HEK293 (cell line): ENCODE data around the gene RPL19.

Experiments
- CTCF ChIA-PET: fragments of 350-600 bp; formaldehyde crosslinking; extraction: SDS; loops from one replicate; lab custom pipeline; 2021; ENCODE audit warnings: antibody characterized with exemption; lab: Yijun Ruan, JAX
- POLR2A ChIA-PET: fragments of 300-600 bp; formaldehyde crosslinking; extraction: SDS; loops from one replicate; lab custom pipeline; 2020; ENCODE audit warnings: antibody characterized with exemption, inconsistent platforms; lab: Yijun Ruan, JAX
- H3K27ac ChIP-seq: fragments of 200-500 bp; sonication (Bioruptor generic); 2 replicates; pipeline ENCODE4 v1.5.1; 2014; ENCODE audit warnings: low read depth, low read length, control low read depth, inconsistent platforms; ENCODE audit errors: extremely low read depth
- H3K36me3 ChIP-seq, 2 experiments: fragments of 200-500 bp in 1 of 2; sonication (Bioruptor generic) in 1 of 2; 1 replicate in 1 of 2; 2 replicates in 1 of 2; pipeline ENCODE4 v1.5.1; 2014 to 2017; ENCODE audit warnings: inconsistent platforms in 2 of 2, low read length in 2 of 2; ENCODE audit not compliant: control insufficient read depth in 2 of 2, insufficient read depth in 1 of 2
- H3K4me1 ChIP-seq: fragments of 200-500 bp; sonication (Bioruptor generic); 2 replicates; pipeline ENCODE4 v1.5.1; 2014; ENCODE audit warnings: mild to moderate bottlenecking, low read length, inconsistent platforms; ENCODE audit not compliant: control insufficient read depth, insufficient read depth
- H3K4me3 ChIP-seq: 2 replicates; pipeline ENCODE4 v1.5.1; 2011; ENCODE audit warnings: low read depth, mild to moderate bottlenecking, control low read depth, low read length, moderate library complexity
- H3K9me3 ChIP-seq: fragments of 200-500 bp; sonication (Bioruptor generic); 2 replicates; pipeline ENCODE4 v1.5.1; 2014; ENCODE audit warnings: low read depth, low read length, inconsistent platforms; ENCODE audit not compliant: control insufficient read depth, insufficient read depth
- GLIS1 ChIP-seq: fragments of 450-650 bp; formaldehyde crosslinking; IDR thresholded peaks from 2 replicates; pipeline ENCODE4 v1.5.1; 2016; ENCODE audit warnings: missing biosample characterization, missing genetic modification characterization
- GLIS2 ChIP-seq: fragments of 450-650 bp; formaldehyde crosslinking; IDR thresholded peaks from 2 replicates; pipeline ENCODE4 v1.5.1; 2016; ENCODE audit warnings: missing biosample characterization, missing genetic modification characterization
- IKZF3 ChIP-seq: fragments of 450-650 bp; IDR thresholded peaks from 2 replicates; pipeline ENCODE4 v1.5.0; 2018; ENCODE audit warnings: missing biosample characterization, mild to moderate bottlenecking, missing genetic modification characterization, moderate library complexity
- KLF16 ChIP-seq: fragments of 450-650 bp; formaldehyde crosslinking; IDR thresholded peaks from 2 replicates; pipeline ENCODE4 v1.5.1; 2017; ENCODE audit warnings: missing biosample characterization, missing genetic modification characterization
- KLF7 ChIP-seq: fragments of 450-650 bp; formaldehyde crosslinking; IDR thresholded peaks from 2 replicates; pipeline ENCODE4 v1.5.1; 2016; ENCODE audit warnings: missing biosample characterization, missing genetic modification characterization, borderline replicate concordance
- KLF9 ChIP-seq: fragments of 450-650 bp; formaldehyde crosslinking; IDR thresholded peaks from 2 replicates; pipeline ENCODE4 v1.5.1; 2016; ENCODE audit warnings: missing biosample characterization, missing genetic modification characterization, low read depth
- REPIN1 ChIP-seq: fragments of 450-650 bp; formaldehyde crosslinking; IDR thresholded peaks from 2 replicates; pipeline ENCODE4 v1.5.1; 2017; ENCODE audit warnings: missing biosample characterization, missing genetic modification characterization, low read depth
- SETDB1 ChIP-seq: IDR thresholded peaks from one replicate; pipeline ENCODE4 v1.6.1; 2017; ENCODE audit warnings: mild to moderate bottlenecking, low read length, moderate library complexity, mixed read lengths; ENCODE audit not compliant: insufficient read length
- SP2 ChIP-seq: fragments of 450-650 bp; formaldehyde crosslinking; IDR thresholded peaks from 2 replicates; pipeline ENCODE4 v1.5.1; 2016; ENCODE audit warnings: missing biosample characterization, missing genetic modification characterization
- ZBTB1 ChIP-seq: fragments of 450-650 bp; formaldehyde crosslinking; IDR thresholded peaks from 2 replicates; pipeline ENCODE4 v1.5.1; 2016; ENCODE audit warnings: missing biosample characterization, missing genetic modification characterization
- ZBTB21 ChIP-seq: fragments of 450-650 bp; formaldehyde crosslinking; IDR thresholded peaks from 2 replicates; pipeline ENCODE4 v1.5.1; 2017; ENCODE audit warnings: missing biosample characterization, missing genetic modification characterization
- ZBTB48 ChIP-seq: fragments of 450-650 bp; formaldehyde crosslinking; IDR thresholded peaks from 2 replicates; pipeline ENCODE4 v1.5.1; 2016; ENCODE audit warnings: missing biosample characterization, missing genetic modification characterization
- ZBTB7A ChIP-seq: fragments of 450-650 bp; formaldehyde crosslinking; IDR thresholded peaks from 2 replicates; pipeline ENCODE4 v1.5.1; 2016; ENCODE audit warnings: low read depth, missing biosample characterization, missing genetic modification characterization
- ZFHX2 ChIP-seq: fragments of 450-650 bp; formaldehyde crosslinking; conservative IDR thresholded peaks from 2 replicates; pipeline ENCODE4 v1.5.1; 2016; ENCODE audit warnings: missing biosample characterization, missing genetic modification characterization
- ZIC2 ChIP-seq: fragments of 450-650 bp; formaldehyde crosslinking; IDR thresholded peaks from 2 replicates; pipeline ENCODE4 v1.5.1; 2016; ENCODE audit warnings: missing biosample characterization, missing genetic modification characterization
- ZNF132 ChIP-seq: fragments of 450-650 bp; formaldehyde crosslinking; IDR thresholded peaks from 2 replicates; pipeline ENCODE4 v1.5.1; 2017; ENCODE audit warnings: missing biosample characterization, missing genetic modification characterization, borderline replicate concordance
- ZNF140 ChIP-seq: fragments of 450-650 bp; formaldehyde crosslinking; IDR thresholded peaks from 2 replicates; pipeline ENCODE4 v1.5.1; 2016; ENCODE audit warnings: missing biosample characterization, missing genetic modification characterization
- ZNF174 ChIP-seq: fragments of 450-650 bp; formaldehyde crosslinking; IDR thresholded peaks from 2 replicates; pipeline ENCODE4 v1.5.0; 2017; ENCODE audit warnings: missing biosample characterization, mild to moderate bottlenecking, missing genetic modification characterization
- ZNF24 ChIP-seq: fragments of 450-650 bp; formaldehyde crosslinking; IDR thresholded peaks from 2 replicates; pipeline ENCODE4 v1.5.1; 2016; ENCODE audit warnings: missing biosample characterization, missing genetic modification characterization
- ZNF335 ChIP-seq: fragments of 450-650 bp; formaldehyde crosslinking; conservative IDR thresholded peaks from 2 replicates; pipeline ENCODE4 v1.5.1; 2016; ENCODE audit warnings: missing biosample characterization, missing genetic modification characterization
- ZNF350 ChIP-seq: fragments of 450-650 bp; formaldehyde crosslinking; IDR thresholded peaks from 2 replicates; pipeline ENCODE4 v1.5.0; 2017; ENCODE audit warnings: missing biosample characterization, mild to moderate bottlenecking, missing genetic modification characterization
- ZNF37A ChIP-seq: fragments of 450-650 bp; IDR thresholded peaks from 2 replicates; pipeline ENCODE4 v1.5.1; 2018; ENCODE audit warnings: missing biosample characterization, missing genetic modification characterization
- ZNF416 ChIP-seq: fragments of 450-650 bp; formaldehyde crosslinking; IDR thresholded peaks from 2 replicates; pipeline ENCODE4 v1.5.1; 2016; ENCODE audit warnings: missing biosample characterization, missing genetic modification characterization
- ZNF514 ChIP-seq: fragments of 450-650 bp; formaldehyde crosslinking; IDR thresholded peaks from 2 replicates; pipeline ENCODE4 v1.5.1; 2016; ENCODE audit warnings: missing biosample characterization, missing genetic modification characterization
- ZNF548 ChIP-seq: fragments of 450-650 bp; formaldehyde crosslinking; IDR thresholded peaks from 2 replicates; pipeline ENCODE4 v1.5.1; 2016; ENCODE audit warnings: missing biosample characterization, missing genetic modification characterization
- ZNF701 ChIP-seq: fragments of 450-650 bp; formaldehyde crosslinking; IDR thresholded peaks from 2 replicates; pipeline ENCODE4 v1.5.1; 2016; ENCODE audit warnings: missing biosample characterization, missing genetic modification characterization
- ZXDB ChIP-seq: fragments of 450-650 bp; formaldehyde crosslinking; IDR thresholded peaks from 2 replicates; pipeline ENCODE4 v1.5.1; 2016; ENCODE audit warnings: missing biosample characterization, missing genetic modification characterization
- TF ChIP-seq, protein P1 (sequence below): fragments of 450-650 bp; formaldehyde crosslinking; IDR thresholded peaks from 2 replicates; pipeline ENCODE4 v1.5.1; 2016; ENCODE audit warnings: missing biosample characterization, missing genetic modification characterization, low read depth
- TF ChIP-seq, protein P2 (sequence below): fragments of 450-650 bp; formaldehyde crosslinking; IDR thresholded peaks from 2 replicates; pipeline ENCODE4 v1.5.1; 2016; ENCODE audit warnings: missing biosample characterization, missing genetic modification characterization
- TF ChIP-seq, protein P3 (sequence below): fragments of 450-650 bp; formaldehyde crosslinking; IDR thresholded peaks from 2 replicates; pipeline ENCODE4 v1.5.1; 2017; ENCODE audit warnings: missing biosample characterization, missing genetic modification characterization
- TF ChIP-seq, protein P4 (sequence below): fragments of 450-650 bp; formaldehyde crosslinking; IDR thresholded peaks from 2 replicates; pipeline ENCODE4 v1.5.1; 2016; ENCODE audit warnings: missing biosample characterization, missing genetic modification characterization
- TF ChIP-seq, protein P5 (sequence below): fragments of 450-650 bp; formaldehyde crosslinking; IDR thresholded peaks from 2 replicates; pipeline ENCODE4 v1.5.1; 2016; ENCODE audit warnings: missing biosample characterization, missing genetic modification characterization

RPL19 gene

DNA sequence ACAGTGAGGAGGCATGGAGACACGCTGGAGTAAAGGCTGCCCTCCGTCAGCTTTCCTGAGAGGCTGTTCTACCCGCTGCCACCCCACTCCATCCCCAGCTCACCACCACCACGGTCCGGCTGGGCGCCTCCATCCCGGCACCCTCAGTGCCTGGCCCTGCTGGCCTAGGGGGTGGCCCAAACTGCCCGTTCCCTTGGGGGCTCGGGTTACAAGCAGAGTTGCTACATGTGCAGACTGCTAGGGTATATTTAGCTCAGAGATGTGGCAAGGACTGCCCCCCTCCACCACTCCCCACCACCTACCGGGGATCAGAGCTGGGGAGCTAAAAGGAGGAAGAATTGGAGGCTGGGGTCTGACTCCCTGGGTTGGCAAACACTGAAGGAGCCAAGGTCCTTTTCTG lies 6.7 kb upstream of the RPL19 start:
- no peak overlapping the region for H3K4me3 ChIP-seq

DNA sequence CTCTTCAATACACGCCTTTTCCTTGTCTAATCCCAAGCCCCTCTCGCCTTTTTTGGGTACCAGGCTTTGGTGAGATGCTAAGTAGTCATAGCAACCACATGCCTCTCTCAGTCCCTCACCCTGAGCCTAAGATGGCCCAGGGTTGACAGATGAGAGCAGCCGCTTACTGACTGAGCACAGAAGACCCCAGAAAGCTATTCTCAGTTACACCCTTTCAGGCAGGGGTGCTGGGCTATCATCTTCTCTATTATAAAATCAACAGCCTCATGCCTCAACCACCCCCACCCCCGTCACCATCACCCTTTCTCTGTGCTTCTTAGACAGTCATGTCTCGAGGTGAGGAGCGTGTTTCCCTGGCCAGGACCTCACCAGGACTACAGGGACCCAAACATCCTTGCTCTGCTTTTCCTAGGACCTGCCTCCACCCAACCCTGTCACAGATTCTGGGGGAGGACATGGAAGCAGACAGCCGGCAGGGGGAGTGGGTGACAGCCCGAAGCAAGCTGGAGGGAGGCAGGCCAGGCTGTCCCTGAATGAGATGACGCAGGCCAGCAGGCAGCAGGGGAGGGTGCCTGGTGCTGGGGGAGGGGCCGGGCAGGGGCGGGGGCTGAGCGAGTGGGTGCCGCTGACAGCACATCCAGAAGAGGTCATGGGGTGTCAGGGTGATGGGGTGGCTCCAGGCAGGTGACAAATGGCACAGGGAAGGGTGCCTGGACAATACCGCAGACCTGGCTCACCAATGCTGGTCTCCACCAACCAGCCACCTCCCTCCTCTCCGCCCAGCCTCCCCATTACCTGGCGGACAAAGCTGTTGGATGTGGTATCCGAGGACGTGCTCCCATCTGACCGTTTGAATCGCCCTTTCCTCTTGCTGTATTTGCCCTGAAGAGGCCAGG lies 5.7 kb upstream of the RPL19 start:
- peaks cover 19 to 40% of the 10 kb centered on the region in 2 experiments for H3K36me3 ChIP-seq
- no peak overlapping the region for H3K27ac ChIP-seq
- H3K4me3 ChIP-seq, result no peak overlapping the region
- POLR2A ChIA-PET, result interaction anchor here (0.7 to 1.5 kb wide), 3 partner anchors 20 to 322 kb away, joined by 3 to 4 read pairs (median 3); no protein-coding TSS in a partner anchor
- H3K4me1 ChIP-seq, result peaks cover 19% of the 10 kb centered on the region; the same call in 1 of the 2 replicates
- CTCF ChIA-PET, result interaction anchor here (0.6 to 3.5 kb wide), 6 partner anchors 12 to 428 kb away, joined by 3 to 28 read pairs (median 6); no protein-coding TSS in a partner anchor
- no peaks in the 10 kb centered on the region for H3K9me3 ChIP-seq
- no peak for TF ChIP-seq ZNF416
- TF ChIP-seq, protein P1, sequence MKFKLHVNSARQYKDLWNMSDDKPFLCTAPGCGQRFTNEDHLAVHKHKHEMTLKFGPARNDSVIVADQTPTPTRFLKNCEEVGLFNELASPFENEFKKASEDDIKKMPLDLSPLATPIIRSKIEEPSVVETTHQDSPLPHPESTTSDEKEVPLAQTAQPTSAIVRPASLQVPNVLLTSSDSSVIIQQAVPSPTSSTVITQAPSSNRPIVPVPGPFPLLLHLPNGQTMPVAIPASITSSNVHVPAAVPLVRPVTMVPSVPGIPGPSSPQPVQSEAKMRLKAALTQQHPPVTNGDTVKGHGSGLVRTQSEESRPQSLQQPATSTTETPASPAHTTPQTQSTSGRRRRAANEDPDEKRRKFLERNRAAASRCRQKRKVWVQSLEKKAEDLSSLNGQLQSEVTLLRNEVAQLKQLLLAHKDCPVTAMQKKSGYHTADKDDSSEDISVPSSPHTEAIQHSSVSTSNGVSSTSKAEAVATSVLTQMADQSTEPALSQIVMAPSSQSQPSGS, result peak; percentile 22; the same call in 1 of the 2 replicates
- TF ChIP-seq GLIS1, result peak; percentile 52
- no peak for TF ChIP-seq ZXDB (tag by site-specific recombination)
- peak; percentile 42; the same call in 1 of the 2 replicates for TF ChIP-seq ZIC2 (tag by site-specific recombination)
- TF ChIP-seq, protein P2, sequence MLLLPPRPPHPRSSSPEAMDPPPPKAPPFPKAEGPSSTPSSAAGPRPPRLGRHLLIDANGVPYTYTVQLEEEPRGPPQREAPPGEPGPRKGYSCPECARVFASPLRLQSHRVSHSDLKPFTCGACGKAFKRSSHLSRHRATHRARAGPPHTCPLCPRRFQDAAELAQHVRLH (tag by site-specific recombination), result no peak
- peak; percentile 65 for TF ChIP-seq SP2 (tag by site-specific recombination)
- TF ChIP-seq ZNF335 (tag by site-specific recombination), result 0 out of 2 replicates have a peak, but pooled peaks have one; percentile 24
- TF ChIP-seq ZFHX2 (tag by site-specific recombination), result peak; percentile 78
- peak; percentile 34; the same call in 1 of the 2 replicates for TF ChIP-seq ZBTB21 (tag by site-specific recombination)
- TF ChIP-seq ZNF701 (tag by site-specific recombination), result no peak
- TF ChIP-seq ZBTB48, result peak; percentile 40; the same call in 1 of the 2 replicates
- TF ChIP-seq, protein P3, sequence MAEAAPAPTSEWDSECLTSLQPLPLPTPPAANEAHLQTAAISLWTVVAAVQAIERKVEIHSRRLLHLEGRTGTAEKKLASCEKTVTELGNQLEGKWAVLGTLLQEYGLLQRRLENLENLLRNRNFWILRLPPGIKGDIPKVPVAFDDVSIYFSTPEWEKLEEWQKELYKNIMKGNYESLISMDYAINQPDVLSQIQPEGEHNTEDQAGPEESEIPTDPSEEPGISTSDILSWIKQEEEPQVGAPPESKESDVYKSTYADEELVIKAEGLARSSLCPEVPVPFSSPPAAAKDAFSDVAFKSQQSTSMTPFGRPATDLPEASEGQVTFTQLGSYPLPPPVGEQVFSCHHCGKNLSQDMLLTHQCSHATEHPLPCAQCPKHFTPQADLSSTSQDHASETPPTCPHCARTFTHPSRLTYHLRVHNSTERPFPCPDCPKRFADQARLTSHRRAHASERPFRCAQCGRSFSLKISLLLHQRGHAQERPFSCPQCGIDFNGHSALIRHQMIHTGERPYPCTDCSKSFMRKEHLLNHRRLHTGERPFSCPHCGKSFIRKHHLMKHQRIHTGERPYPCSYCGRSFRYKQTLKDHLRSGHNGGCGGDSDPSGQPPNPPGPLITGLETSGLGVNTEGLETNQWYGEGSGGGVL, result peak; percentile 71
- TF ChIP-seq ZNF140 (tag by site-specific recombination), result no peak
- TF ChIP-seq ZBTB1 (tag by site-specific recombination), result no peak
- TF ChIP-seq REPIN1, result no peak
- TF ChIP-seq GLIS2, result 0 out of 2 replicates have a peak, but pooled peaks have one; percentile 19
- TF ChIP-seq KLF16 (tag by site-specific recombination), result no peak

More for the DNA sequence above, 6.7 kb upstream of the RPL19 start:
- peaks cover 19% of the 10 kb centered on the region; the same call in 1 of the 2 replicates for H3K4me1 ChIP-seq
- TF ChIP-seq ZNF350 (tag by site-specific recombination) (no peak), ZNF132 (tag by site-specific recombination) (no peak), ZNF24 (no peak), ZNF514 (tag by site-specific recombination) (no peak), ZNF37A (no peak), IKZF3 (tag by site-specific recombination) (no peak), ZNF174 (tag by site-specific recombination) (no peak), ZNF548 (tag by site-specific recombination) (no peak), KLF7 (no peak), KLF9 (tag by site-specific recombination) (no peak), SETDB1 (no peak), ZBTB7A (tag by site-specific recombination) (no peak)
- TF ChIP-seq, protein P4, sequence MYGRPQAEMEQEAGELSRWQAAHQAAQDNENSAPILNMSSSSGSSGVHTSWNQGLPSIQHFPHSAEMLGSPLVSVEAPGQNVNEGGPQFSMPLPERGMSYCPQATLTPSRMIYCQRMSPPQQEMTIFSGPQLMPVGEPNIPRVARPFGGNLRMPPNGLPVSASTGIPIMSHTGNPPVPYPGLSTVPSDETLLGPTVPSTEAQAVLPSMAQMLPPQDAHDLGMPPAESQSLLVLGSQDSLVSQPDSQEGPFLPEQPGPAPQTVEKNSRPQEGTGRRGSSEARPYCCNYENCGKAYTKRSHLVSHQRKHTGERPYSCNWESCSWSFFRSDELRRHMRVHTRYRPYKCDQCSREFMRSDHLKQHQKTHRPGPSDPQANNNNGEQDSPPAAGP (tag by site-specific recombination), result no peak
- TF ChIP-seq, protein P5, sequence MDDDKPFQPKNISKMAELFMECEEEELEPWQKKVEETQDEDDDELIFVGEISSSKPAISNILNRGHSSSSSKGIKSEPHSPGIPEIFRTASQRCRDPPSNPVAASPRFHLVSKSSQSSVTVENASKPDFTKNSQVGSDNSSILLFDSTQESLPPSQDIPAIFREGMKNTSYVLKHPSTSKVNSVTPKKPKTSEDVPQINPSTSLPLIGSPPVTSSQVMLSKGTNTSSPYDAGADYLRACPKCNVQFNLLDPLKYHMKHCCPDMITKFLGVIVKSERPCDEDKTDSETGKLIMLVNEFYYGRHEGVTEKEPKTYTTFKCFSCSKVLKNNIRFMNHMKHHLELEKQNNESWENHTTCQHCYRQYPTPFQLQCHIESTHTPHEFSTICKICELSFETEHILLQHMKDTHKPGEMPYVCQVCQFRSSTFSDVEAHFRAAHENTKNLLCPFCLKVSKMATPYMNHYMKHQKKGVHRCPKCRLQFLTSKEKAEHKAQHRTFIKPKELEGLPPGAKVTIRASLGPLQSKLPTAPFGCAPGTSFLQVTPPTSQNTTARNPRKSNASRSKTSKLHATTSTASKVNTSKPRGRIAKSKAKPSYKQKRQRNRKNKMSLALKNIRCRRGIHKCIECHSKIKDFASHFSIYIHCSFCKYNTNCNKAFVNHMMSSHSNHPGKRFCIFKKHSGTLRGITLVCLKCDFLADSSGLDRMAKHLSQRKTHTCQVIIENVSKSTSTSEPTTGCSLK, result no peak
- no peak overlapping the region for H3K27ac ChIP-seq
- ChIA-PET POLR2A (no interaction called here), CTCF (no interaction called here)
- H3K36me3 ChIP-seq, result peaks cover 27 to 44% of the 10 kb centered on the region in 2 experiments
- no peaks in the 10 kb centered on the region for H3K9me3 ChIP-seq
